OCI-LY7 (cell line): Measurements from ENCODE around the gene TICRR. TPM values are rescaled to one million over a fixed set of nuclear protein-coding genes. Genes with fewer than 3 reads are reported as not detected.

Experiments
- BruUV-seq: library from RNA; stranded (reverse); fragments of 400-500 nt; replicated peaks from 2 replicates; lab custom pipeline; 2021; lab: Mats Ljungman, UMichigan
- CTCF ChIA-PET: fragments of 300-600 bp; sonication (Branson Sonifier 250); formaldehyde crosslinking; loops from one replicate; lab custom pipeline; 2022; ENCODE audit warnings: antibody characterized with exemption; ENCODE audit not compliant: unreplicated experiment; lab: Charles Lee
- POLR2A ChIA-PET: fragments of 300-600 bp; sonication (Branson Sonifier 250); formaldehyde crosslinking; loops from one replicate; lab custom pipeline; 2022; ENCODE audit warnings: antibody characterized with exemption; lab: Charles Lee
- DNase-seq: peaks from one replicate; pipeline ENCODE4 v3.0.0-alpha.2; 2015; ENCODE audit warnings: low spot score
- H2AFZ ChIP-seq: fragments of 200-600 bp; sonication (generic), shearing (Covaris generic); 2 replicates; pipeline ENCODE4 v1.6.1; 2014; ENCODE audit warnings: mild to moderate bottlenecking, antibody characterized with exemption, low read length, moderate library complexity
- H3K27ac ChIP-seq: fragments of 200-600 bp; sonication (generic); 2 replicates; pipeline ENCODE4 v1.5.1; 2014; ENCODE audit warnings: mixed run types, low read depth, mild to moderate bottlenecking, moderate library complexity, low read length, inconsistent platforms; ENCODE audit not compliant: poor library complexity, severe bottlenecking
- H3K36me3 ChIP-seq: fragments of 200-600 bp; sonication (generic); 2 replicates; pipeline ENCODE4 v1.6.1; 2014; ENCODE audit warnings: mild to moderate bottlenecking, antibody characterized with exemption, low read length, moderate library complexity, mixed read lengths; ENCODE audit not compliant: insufficient read depth
- H3K4me1 ChIP-seq: fragments of 200-600 bp; sonication (generic); 2 replicates; pipeline ENCODE4 v1.5.1; 2014; ENCODE audit warnings: mild to moderate bottlenecking, low read length; ENCODE audit not compliant: insufficient read depth, poor library complexity, severe bottlenecking
- H3K4me2 ChIP-seq: fragments of 200-600 bp; sonication (generic); 2 replicates; pipeline ENCODE4 v1.6.1; 2014; ENCODE audit warnings: mild to moderate bottlenecking, low read length
- H3K4me3 ChIP-seq: fragments of 200-600 bp; sonication (generic); 2 replicates; pipeline ENCODE4 v1.5.1; 2014; ENCODE audit warnings: mild to moderate bottlenecking, low read depth, low read length; ENCODE audit not compliant: poor library complexity, severe bottlenecking
- H3K79me2 ChIP-seq: fragments of 200-600 bp; sonication (generic); 2 replicates; pipeline ENCODE4 v1.6.1; 2016; ENCODE audit warnings: low read depth, mild to moderate bottlenecking, low read length, moderate library complexity, mixed read lengths; ENCODE audit not compliant: insufficient read depth
- H3K9me2 ChIP-seq: fragments of 200-600 bp; sonication (generic); 2 replicates; pipeline ENCODE4 v1.6.1; 2016; ENCODE audit warnings: mild to moderate bottlenecking, low read length, mixed read lengths; ENCODE audit not compliant: insufficient read depth
- H3K9me3 ChIP-seq: fragments of 200-600 bp; sonication (generic); 2 replicates; pipeline ENCODE4 v1.6.1; 2014; ENCODE audit warnings: mild to moderate bottlenecking, mixed run types, low read length, mixed read lengths
- H4K20me1 ChIP-seq: fragments of 200-600 bp; sonication (generic); 2 replicates; pipeline ENCODE4 v1.6.1; 2014; ENCODE audit warnings: mild to moderate bottlenecking, antibody characterized with exemption, low read length, moderate library complexity, mixed read lengths; ENCODE audit not compliant: insufficient read depth
- EZH2phosphoT487 ChIP-seq: fragments of 200-600 bp; sonication (generic); IDR thresholded peaks from 2 replicates; pipeline ENCODE4 v1.6.1; 2018; ENCODE audit warnings: low read depth, borderline replicate concordance, mild to moderate bottlenecking, mixed run types, antibody characterized with exemption, low read length, moderate library complexity, mixed read lengths
- intact Hi-C: fragments of 100-400 bp; cut with micrococcal nuclease; formaldehyde crosslinking; loops from one replicate; pipeline ENCODE4 v1.10.0; 2022; ENCODE audit not compliant: unreplicated experiment
- total RNA-seq, 2 experiments: library from RNA; depleted of rRNA in 1 of 2; stranded (reverse); fragments of >200 nt in 1 of 2; shearing (Covaris generic) in 1 of 2; gene quantifications; 2 replicates each; pipeline ENCODE4 v1.2.3, GENCODE V29; 2014 to 2022
- TF ChIP-seq, protein P1 (sequence below): fragments of 200-600 bp; sonication (generic); conservative IDR thresholded peaks from 2 replicates; pipeline ENCODE4 v1.5.1; 2014; ENCODE audit warnings: mild to moderate bottlenecking, antibody characterized with exemption, low read length, moderate library complexity, mixed read lengths

TICRR gene
- total RNA-seq, 2 experiments from 2014 or later = 25.9 to 44.4 TPM

DNA sequence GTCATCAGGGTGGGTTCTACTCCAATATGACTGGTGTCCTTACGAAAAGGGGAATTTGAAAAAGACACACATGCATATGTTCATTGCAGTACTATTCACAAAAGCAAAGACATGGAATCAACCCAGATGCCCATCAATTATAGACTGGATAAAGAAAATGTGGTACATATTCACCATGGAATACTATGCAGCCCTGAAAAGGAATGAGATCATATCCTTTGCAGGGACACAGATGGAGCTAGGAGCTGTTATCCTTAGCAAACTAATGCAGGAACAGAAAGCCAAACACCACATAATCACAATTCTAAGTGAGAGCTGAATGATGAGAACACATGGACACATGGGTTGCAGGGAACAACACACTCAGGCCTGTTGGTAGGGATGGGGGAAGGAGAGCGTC is 24.8 kb upstream of the TICRR start:
- POLR2A ChIA-PET = interaction anchor here (1.8 kb wide), 1 partner anchor 25 kb away, joined by 4 read pairs; the partner anchor contains the start of gene TICRR
- H3K4me1 ChIP-seq = no peaks in the 10 kb centered on the region
- no peak overlapping the region for H3K27ac ChIP-seq
- no peak for TF ChIP-seq EZH2phosphoT487
- TF ChIP-seq, protein P1, sequence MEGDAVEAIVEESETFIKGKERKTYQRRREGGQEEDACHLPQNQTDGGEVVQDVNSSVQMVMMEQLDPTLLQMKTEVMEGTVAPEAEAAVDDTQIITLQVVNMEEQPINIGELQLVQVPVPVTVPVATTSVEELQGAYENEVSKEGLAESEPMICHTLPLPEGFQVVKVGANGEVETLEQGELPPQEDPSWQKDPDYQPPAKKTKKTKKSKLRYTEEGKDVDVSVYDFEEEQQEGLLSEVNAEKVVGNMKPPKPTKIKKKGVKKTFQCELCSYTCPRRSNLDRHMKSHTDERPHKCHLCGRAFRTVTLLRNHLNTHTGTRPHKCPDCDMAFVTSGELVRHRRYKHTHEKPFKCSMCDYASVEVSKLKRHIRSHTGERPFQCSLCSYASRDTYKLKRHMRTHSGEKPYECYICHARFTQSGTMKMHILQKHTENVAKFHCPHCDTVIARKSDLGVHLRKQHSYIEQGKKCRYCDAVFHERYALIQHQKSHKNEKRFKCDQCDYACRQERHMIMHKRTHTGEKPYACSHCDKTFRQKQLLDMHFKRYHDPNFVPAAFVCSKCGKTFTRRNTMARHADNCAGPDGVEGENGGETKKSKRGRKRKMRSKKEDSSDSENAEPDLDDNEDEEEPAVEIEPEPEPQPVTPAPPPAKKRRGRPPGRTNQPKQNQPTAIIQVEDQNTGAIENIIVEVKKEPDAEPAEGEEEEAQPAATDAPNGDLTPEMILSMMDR = no peak
- no peak overlapping the region for H2AFZ ChIP-seq
- H3K4me3 ChIP-seq = no peak overlapping the region
- H3K36me3 ChIP-seq = no peaks in the 10 kb centered on the region
- no peak for DNase-seq
- intact Hi-C loops = no loop called here
- CTCF ChIA-PET = no interaction called here
- no peak overlapping the region for H3K4me2 ChIP-seq
- no peaks in the 10 kb centered on the region for H3K79me2 ChIP-seq
- H3K9me2 ChIP-seq = no peaks in the 10 kb centered on the region
- no TSS peak for BruUV-seq
- no peaks in the 10 kb centered on the region for H3K9me3 ChIP-seq
- H4K20me1 ChIP-seq = no peaks in the 10 kb centered on the region

DNA sequence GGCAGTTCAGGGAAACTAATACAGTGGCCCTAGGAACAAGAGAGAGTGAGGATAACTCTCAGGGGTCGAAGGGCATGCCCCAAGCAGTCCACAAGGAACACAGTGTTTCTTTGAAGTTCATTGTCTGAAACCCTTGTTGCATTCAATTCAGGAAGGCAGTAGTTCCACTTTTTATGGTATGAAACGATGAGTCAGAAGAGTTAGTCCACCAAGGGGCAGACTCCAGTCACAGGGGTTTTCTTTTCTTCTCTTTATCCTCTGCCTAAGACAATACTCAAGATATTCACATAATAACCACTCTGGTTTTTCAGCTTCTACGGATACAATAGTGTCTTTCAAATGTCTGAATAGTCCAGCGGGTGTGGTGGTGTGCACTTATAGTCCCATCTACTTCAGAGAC is 23.7 kb upstream of the TICRR start:
- Histone ChIP-seq H3K4me3 (no peak overlapping the region), H3K36me3 (no peaks in the 10 kb centered on the region), H3K27ac (no peak overlapping the region), H3K9me3 (no peaks in the 10 kb centered on the region), H3K4me2 (no peak overlapping the region), H3K9me2 (no peaks in the 10 kb centered on the region), H4K20me1 (no peaks in the 10 kb centered on the region), H3K4me1 (no peaks in the 10 kb centered on the region), H2AFZ (no peak overlapping the region), H3K79me2 (no peaks in the 10 kb centered on the region)
- DNase-seq = no peak
- CTCF ChIA-PET = no interaction called here
- TF ChIP-seq EZH2phosphoT487 = no peak
- TF ChIP-seq, protein P1 = no peak
- POLR2A ChIA-PET = no interaction called here
- no TSS peak for BruUV-seq
- intact Hi-C loops = no loop called here

DNA sequence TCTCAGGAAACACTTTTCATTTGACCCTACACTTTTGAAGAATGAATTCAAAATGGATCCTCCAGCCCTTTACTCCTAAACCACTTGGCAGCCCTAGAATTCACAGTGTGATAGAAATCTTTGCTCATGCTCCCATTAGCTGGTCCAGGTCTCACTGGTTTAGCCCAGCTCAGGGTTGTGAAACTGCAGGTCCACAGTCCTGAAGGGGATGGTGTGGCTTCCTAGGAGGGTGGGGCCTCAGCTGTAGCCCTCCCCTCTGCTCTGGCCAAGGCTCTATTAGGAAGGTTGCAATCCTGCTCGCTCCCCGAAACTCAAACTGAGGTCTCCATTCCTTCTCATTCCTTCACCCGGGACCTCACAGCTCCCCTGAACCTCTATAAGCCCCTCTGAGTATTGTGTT is 21.6 kb upstream of the TICRR start:
- POLR2A ChIA-PET = no interaction called here
- H3K9me3 ChIP-seq = no peaks in the 10 kb centered on the region

More for the DNA sequence above, 21.6 kb upstream of the TICRR start:
- H2AFZ ChIP-seq = no peak overlapping the region
- DNase-seq = no peak
- no peaks in the 10 kb centered on the region for H3K9me2 ChIP-seq
- no peak overlapping the region for H3K4me2 ChIP-seq
- H3K79me2 ChIP-seq = no peaks in the 10 kb centered on the region
- no peaks in the 10 kb centered on the region for H3K36me3 ChIP-seq
- intact Hi-C loops = no loop called here
- BruUV-seq = no TSS peak
- CTCF ChIA-PET = no interaction called here
- H4K20me1 ChIP-seq = no peaks in the 10 kb centered on the region
- H3K4me3 ChIP-seq = no peak overlapping the region
- no peaks in the 10 kb centered on the region for H3K4me1 ChIP-seq
- TF ChIP-seq, protein P1 = no peak
- no peak for TF ChIP-seq EZH2phosphoT487
- H3K27ac ChIP-seq = no peak overlapping the region
